Ovary (tissue), 3 donors: Measurements from ENCODE around the gene ACAD11.

Source experiments
- CTCF ChIP-seq, 3 donors: fragments of 450-650 bp in 2 of 3; fragments of 200-600 bp in 1 of 3; IDR thresholded peaks; one replicate each; pipeline versions ENCODE4 v1.5.1 to v1.8.0; 2016 to 2022; ENCODE audit warnings: antibody characterized with exemption in 3 of 3, mild to moderate bottlenecking in 1 of 3
- EP300 ChIP-seq: sonication (generic); formaldehyde crosslinking; IDR thresholded peaks from one replicate; pipeline ENCODE4 v1.6.1; 2017; ENCODE audit warnings: antibody characterized with exemption
- POLR2A ChIP-seq: fragments of 450-650 bp; IDR thresholded peaks from one replicate; pipeline ENCODE4 v1.6.1; 2017; ENCODE audit warnings: antibody characterized with exemption, mild to moderate bottlenecking, moderate library complexity
- donor health status: DM: no; HTN: no; CAD: no.

GRCh38 chr3:132675408-132675807 lies 15.8 kb upstream of the ACAD11 start:
- TF ChIP-seq POLR2A (no peak), CTCF (IDR thresholded peaks at IDR 0.05) (no peak), EP300 (no peak)
